Pancreas (tissue), 10 donors: ENCODE results near the gene ADGRL1. TPM values are rescaled to one million over a fixed set of nuclear protein-coding genes. Genes with fewer than 3 reads are reported as not detected.

ENCODE experiments used
- ATAC-seq, 4 donors: fragments of 200-7000 bp; cut with Tn5 transposase; one replicate each; pipeline versions ENCODE4 v1.8.0 to v1.9.1; 2020; ENCODE audit warnings: mild to moderate bottlenecking in 4 of 4, moderate library complexity in 4 of 4
- DNase-seq, 6 donors: peaks; one replicate each; pipeline ENCODE4 v3.0.0-alpha.2; 2020
- FAIRE-seq: peaks from 2 replicates; lab custom pipeline; 2012; peaks lifted over from hg19 to GRCh38; lab: Jason Lieb, UNC
- H3K27ac ChIP-seq, 4 donors: fragments of 200-600 bp; sonication (generic); 1 replicate in 3 of 4; 2 replicates in 1 of 4; pipeline versions ENCODE4 v1.5.0 to v1.8.0; 2020
- H3K27me3 ChIP-seq, 4 donors: fragments of 200-600 bp; one replicate each; pipeline ENCODE4 v1.8.0; 2021
- H3K36me3 ChIP-seq, 3 donors: fragments of 200-600 bp; sonication (generic) in 1 of 3; one replicate each; pipeline versions ENCODE4 v1.5.0 to v1.8.0; 2020 to 2021
- H3K4me1 ChIP-seq, 3 donors: fragments of 200-600 bp; one replicate each; pipeline ENCODE4 v1.8.0; 2021
- H3K4me3 ChIP-seq, 4 donors: fragments of 200-600 bp; sonication (generic) in 2 of 4; one replicate each; pipeline versions ENCODE4 v1.5.0 to v1.8.0; 2020 to 2021
- H3K9me3 ChIP-seq, 4 donors: fragments of 200-600 bp; one replicate each; pipeline ENCODE4 v1.8.0; 2021
- CTCF ChIP-seq, 4 donors: fragments of 200-600 bp; sonication (generic) in 3 of 4; IDR thresholded peaks; one replicate each; pipeline versions ENCODE4 v1.5.0 to v1.8.0; 2021; ENCODE audit warnings: antibody characterized with exemption in 4 of 4
- WGBS, 2 donors: extraction: QIAGEN DNeasy Blood & Tissue Kit; methylation state at CpG; one replicate each; pipeline ENCODE4 v1.1.7; 2013; 5-methylcytosine and 5-hydroxymethylcytosine counted together
- intact Hi-C, 3 donors: fragments of 100-400 bp; cut with DNase I; formaldehyde crosslinking; loops; one replicate each; pipeline versions ENCODE4 v1.11.1 to v1.14.2; 2022
- polyA plus RNA-seq, 2 donors: library from polyadenylated mRNA; stranded (reverse); fragments of 200-250 nt; gene quantifications; one replicate each; pipeline ENCODE4 v1.2.3, GENCODE V29; 2013
- total RNA-seq, 6 donors: library from RNA; stranded (reverse); fragmentation: NEBNext Ultra II Directional in 4 of 6; extraction: Animal tissue kit (Norgen Biotek cat#: 25700) in 4 of 6; gene quantifications; one replicate each; pipeline versions ENCODE4 v1.2.1 to v1.2.4, GENCODE V29; 2021 to 2023
- donor health status: healthy with polysubstance abuse.
- donor health status: DM: no; HTN: no; CAD: no; lungs with moderate emphysema.
- donor health status: DM: no; HTN: no; CAD: no.
- donor health status: control.
- donor health status: control.
- donor health status: Bipolar disorder and iron deficiency.
- donor health status: DM: yes; HTN: yes; CAD: no.
- donor health status: DM: no; HTN: no; CAD: no.
- donor health status: DM: no; HTN: no; CAD: no.
- donor health status: DM: yes; HTN: yes; CAD: no.

Gene ADGRL1
- total and polyA plus RNA-seq, 8 donors, result 8.3 to 16.8 (median 9.8) TPM

- Histone ChIP-seq H3K36me3 (peaks cover 0 to 18% (median 5%) of the 10 kb centered on the region in 3 donors), H3K9me3 (no peaks in the 10 kb centered on the region), H3K27me3 (no peaks in the 10 kb centered on the region), H3K4me1 (no peaks in the 10 kb centered on the region), H3K27ac (no peak overlapping the region), H3K4me3 (no peak overlapping the region)
- 90 to 91% methylated on average over 16 of the region's 16 CpGs for WGBS, 2 donors
- intact Hi-C loops, result no loop called here
- no peak for DNase-seq
- no peak for ATAC-seq
- no peak for FAIRE-seq
- TF ChIP-seq CTCF (IDR thresholded peaks at IDR 0.05), result no peak
These were observed 47.5 kb downstream of the ADGRL1 start for GRCh38 chr19:14158276-14159023.

- WGBS, 2 donors, result 92 to 93% methylated on average over 26 of the region's 26 CpGs
- Histone ChIP-seq H3K4me3 (no peak overlapping the region), H3K27ac (no peak overlapping the region), H3K4me1 (no peaks in the 10 kb centered on the region), H3K36me3 (peaks cover 0 to 18% (median 5%) of the 10 kb centered on the region in 3 donors), H3K27me3 (no peaks in the 10 kb centered on the region), H3K9me3 (no peaks in the 10 kb centered on the region)
- no peak for FAIRE-seq
- no peak for TF ChIP-seq CTCF (IDR thresholded peaks at IDR 0.05)
- ATAC-seq, result no peak
- intact Hi-C loops, result no loop called here
- DNase-seq, result no peak
These were observed 48.8 kb downstream of the ADGRL1 start for GRCh38 chr19:14156971-14157717.

GRCh38 chr19:14156122-14156521 lies 49.8 kb downstream of the ADGRL1 start:
- no peaks in the 10 kb centered on the region for H3K4me1 ChIP-seq
- FAIRE-seq (no peak), DNase-seq (no peak), ATAC-seq (no peak)
- intact Hi-C loops, result no loop called here
- H3K27me3 ChIP-seq, result no peaks in the 10 kb centered on the region
- WGBS, 2 donors, result 92 to 96% methylated on average over 12 of the region's 12 CpGs
- no peak overlapping the region for H3K27ac ChIP-seq
- H3K36me3 ChIP-seq, result peaks cover 0 to 18% (median 5%) of the 10 kb centered on the region in 3 donors
- TF ChIP-seq CTCF (IDR thresholded peaks at IDR 0.05), result no peak
- no peak overlapping the region for H3K4me3 ChIP-seq
- no peaks in the 10 kb centered on the region for H3K9me3 ChIP-seq

- FAIRE-seq (no peak), DNase-seq (no peak), ATAC-seq (no peak)
- TF ChIP-seq CTCF (IDR thresholded peaks at IDR 0.05), result no peak
- Histone ChIP-seq H3K36me3 (peaks cover 0 to 18% (median 5%) of the 10 kb centered on the region in 3 donors), H3K4me3 (no peak overlapping the region), H3K27ac (no peak overlapping the region), H3K9me3 (no peaks in the 10 kb centered on the region), H3K4me1 (no peaks in the 10 kb centered on the region), H3K27me3 (no peaks in the 10 kb centered on the region)
- whole genome bisulfite sequencing, 2 donors, result 92 to 97% methylated on average over 10 to 17 of the region's 17 CpGs
- intact Hi-C loops, result no loop called here
These were observed 50.6 kb downstream of the ADGRL1 start for GRCh38 chr19:14155371-14155770.
